Neural cell (in vitro differentiated cells): ENCODE measurements around the gene ACVR1C. TPM values are rescaled to one million over a fixed set of nuclear protein-coding genes. Genes with fewer than 3 reads are reported as not detected.

Experiments used
- H2AFZ ChIP-seq: fragments of 200-600, 300-800 bp; sonication (generic), shearing (Covaris generic); 2 replicates; pipeline ENCODE4 v1.6.0; 2014; ENCODE audit warnings: low read depth, mild to moderate bottlenecking, antibody characterized with exemption, low read length, moderate library complexity
- H3F3A ChIP-seq: fragments of 200-600 bp; shearing (Covaris generic); 2 replicates; pipeline ENCODE4 v1.6.1; 2016; ENCODE audit warnings: mild to moderate bottlenecking, moderate library complexity, mixed read lengths, antibody characterized with exemption, low read length; ENCODE audit not compliant: insufficient read depth, poor library complexity, severe bottlenecking
- H3K27ac ChIP-seq: fragments of 200-600, 300-800 bp; sonication (generic), shearing (Covaris generic); 2 replicates; pipeline ENCODE4 v1.5.1; 2014; ENCODE audit warnings: mild to moderate bottlenecking, low read length, moderate library complexity
- H3K27me3 ChIP-seq: fragments of 300-800, 200-600 bp; sonication (generic), shearing (Covaris generic); 2 replicates; pipeline ENCODE4 v1.6.0; 2014; ENCODE audit warnings: mild to moderate bottlenecking, low read depth, low read length, moderate library complexity; ENCODE audit not compliant: insufficient read depth
- H3K36me3 ChIP-seq: fragments of 300-800, 200-600 bp; sonication (generic), shearing (Covaris generic); 2 replicates; pipeline ENCODE4 v1.5.1; 2014; ENCODE audit warnings: mild to moderate bottlenecking, antibody characterized with exemption, low read length, moderate library complexity; ENCODE audit not compliant: insufficient read depth
- H3K4me2 ChIP-seq: fragments of 300-800, 200-600 bp; sonication (generic), shearing (Covaris generic); 2 replicates; pipeline ENCODE4 v1.6.0; 2014; ENCODE audit warnings: mild to moderate bottlenecking, low read length
- H3K4me3 ChIP-seq: fragments of 300-800, 200-600 bp; sonication (generic), shearing (Covaris generic); 2 replicates; pipeline ENCODE4 v1.5.1; 2014; ENCODE audit warnings: mild to moderate bottlenecking, low read length, moderate library complexity
- H3K79me2 ChIP-seq: fragments of 200-600 bp; shearing (Covaris generic); replicated peaks from 2 replicates; pipeline ENCODE4 v1.6.0; 2014; ENCODE audit warnings: mild to moderate bottlenecking, low read length, moderate library complexity; ENCODE audit not compliant: insufficient read depth
- H3K9ac ChIP-seq: fragments of 300-800, 200-600 bp; sonication (generic), shearing (Covaris generic); 2 replicates; pipeline ENCODE4 v1.6.1; 2016; ENCODE audit warnings: mild to moderate bottlenecking, low read length, mixed read lengths
- H3K9me2 ChIP-seq: fragments of 200-600 bp; shearing (Covaris generic); 2 replicates; pipeline ENCODE4 v1.6.1; 2016; ENCODE audit warnings: mild to moderate bottlenecking, low read length, mixed read lengths; ENCODE audit not compliant: insufficient read depth
- H3K9me3 ChIP-seq: fragments of 200-600, 300-800 bp; sonication (generic), shearing (Covaris generic); 2 replicates; pipeline ENCODE4 v1.6.1; 2016; ENCODE audit warnings: mild to moderate bottlenecking, mixed run types, low read length, moderate library complexity, mixed read lengths
- H4K20me1 ChIP-seq: fragments of 200-600 bp; shearing (Covaris generic); 2 replicates; pipeline ENCODE4 v1.6.1; 2016; ENCODE audit warnings: mild to moderate bottlenecking, mixed run types; ENCODE audit not compliant: insufficient read depth
- EP300 ChIP-seq: fragments of 450-650 bp; conservative IDR thresholded peaks from 2 replicates; pipeline ENCODE4 v1.6.1; 2014; ENCODE audit warnings: antibody characterized with exemption, mild to moderate bottlenecking, moderate library complexity; ENCODE audit not compliant: poor library complexity, severe bottlenecking
- EZH2 ChIP-seq: fragments of 200-600, 300-800 bp; shearing (Covaris generic), sonication (generic); IDR thresholded peaks from 2 replicates; pipeline ENCODE4 v1.6.1; 2014; ENCODE audit warnings: antibody characterized with exemption, low read length, borderline replicate concordance, mild to moderate bottlenecking; ENCODE audit not compliant: insufficient read depth, poor library complexity, severe bottlenecking
- MXI1 ChIP-seq: fragments of 450-650 bp; conservative IDR thresholded peaks from 2 replicates; pipeline ENCODE4 v1.6.1; 2014; ENCODE audit warnings: antibody characterized with exemption, mild to moderate bottlenecking; ENCODE audit not compliant: poor library complexity, severe bottlenecking
- POLR2AphosphoS5 ChIP-seq: IDR thresholded peaks from 2 replicates; pipeline ENCODE4 v1.6.1; 2012
- RAD21 ChIP-seq: fragments of 450-650 bp; conservative IDR thresholded peaks from 2 replicates; pipeline ENCODE4 v1.6.1; 2014; ENCODE audit warnings: antibody characterized with exemption, mild to moderate bottlenecking, moderate library complexity
- SMC3 ChIP-seq: fragments of 450-650 bp; conservative IDR thresholded peaks from 2 replicates; pipeline ENCODE4 v1.6.1; 2014; ENCODE audit warnings: antibody characterized with exemption, mild to moderate bottlenecking, moderate library complexity; ENCODE audit not compliant: poor library complexity
- TAF1 ChIP-seq: IDR thresholded peaks from 2 replicates; pipeline ENCODE4 v1.6.1; 2012; ENCODE audit warnings: low read depth
- polyA plus RNA-seq: library from polyadenylated mRNA; depleted of rRNA; stranded (reverse); fragments of >200 nt; gene quantifications from 2 replicates; pipeline ENCODE4 v1.2.3, GENCODE V29; 2014
- TF ChIP-seq, protein P1 (sequence below): fragments of 450-650 bp; IDR thresholded peaks from 2 replicates; pipeline ENCODE4 v1.5.1; 2014; ENCODE audit warnings: antibody characterized with exemption, mild to moderate bottlenecking, moderate library complexity; ENCODE audit not compliant: poor library complexity, severe bottlenecking
- TF ChIP-seq, protein P2 (sequence below): IDR thresholded peaks from 2 replicates; pipeline ENCODE4 v1.6.1; 2012; ENCODE audit warnings: borderline replicate concordance

Gene ACVR1C
- polyA plus RNA-seq, 1 donor from 2014 or later, result 0.26 TPM

DNA sequence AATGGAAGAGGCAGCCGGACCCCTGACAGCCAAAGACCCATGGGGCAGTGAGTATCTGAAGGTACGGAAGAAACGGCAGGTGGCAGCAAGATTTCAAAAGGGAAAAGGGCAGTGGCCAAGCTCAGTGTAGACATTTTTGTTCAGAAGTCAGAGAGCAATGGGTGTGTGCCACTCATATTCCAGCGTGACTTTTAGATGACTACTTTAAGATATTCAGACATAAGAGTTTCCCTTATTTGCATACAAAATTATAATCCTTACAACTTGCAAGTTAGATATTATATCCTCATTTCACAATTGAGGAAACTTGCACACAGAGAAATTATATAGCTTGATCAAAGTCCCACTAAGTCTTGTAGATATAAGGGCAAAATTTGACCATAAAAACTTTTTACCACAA is 124.0 kb downstream of the ACVR1C start:
- Histone ChIP-seq H3K27ac (no peak overlapping the region), H3K9ac (no peak overlapping the region), H3K4me3 (no peak overlapping the region), H3F3A (no peaks in the 10 kb centered on the region), H4K20me1 (no peaks in the 10 kb centered on the region), H3K36me3 (no peaks in the 10 kb centered on the region), H3K27me3 (no peaks in the 10 kb centered on the region), H2AFZ (no peak overlapping the region), H3K9me2 (no peaks in the 10 kb centered on the region), H3K4me2 (no peak overlapping the region), H3K79me2 (no peaks in the 10 kb centered on the region), H3K9me3 (no peaks in the 10 kb centered on the region)
- TF ChIP-seq, protein P1, sequence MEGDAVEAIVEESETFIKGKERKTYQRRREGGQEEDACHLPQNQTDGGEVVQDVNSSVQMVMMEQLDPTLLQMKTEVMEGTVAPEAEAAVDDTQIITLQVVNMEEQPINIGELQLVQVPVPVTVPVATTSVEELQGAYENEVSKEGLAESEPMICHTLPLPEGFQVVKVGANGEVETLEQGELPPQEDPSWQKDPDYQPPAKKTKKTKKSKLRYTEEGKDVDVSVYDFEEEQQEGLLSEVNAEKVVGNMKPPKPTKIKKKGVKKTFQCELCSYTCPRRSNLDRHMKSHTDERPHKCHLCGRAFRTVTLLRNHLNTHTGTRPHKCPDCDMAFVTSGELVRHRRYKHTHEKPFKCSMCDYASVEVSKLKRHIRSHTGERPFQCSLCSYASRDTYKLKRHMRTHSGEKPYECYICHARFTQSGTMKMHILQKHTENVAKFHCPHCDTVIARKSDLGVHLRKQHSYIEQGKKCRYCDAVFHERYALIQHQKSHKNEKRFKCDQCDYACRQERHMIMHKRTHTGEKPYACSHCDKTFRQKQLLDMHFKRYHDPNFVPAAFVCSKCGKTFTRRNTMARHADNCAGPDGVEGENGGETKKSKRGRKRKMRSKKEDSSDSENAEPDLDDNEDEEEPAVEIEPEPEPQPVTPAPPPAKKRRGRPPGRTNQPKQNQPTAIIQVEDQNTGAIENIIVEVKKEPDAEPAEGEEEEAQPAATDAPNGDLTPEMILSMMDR, result no peak
- TF ChIP-seq MXI1 (no peak), POLR2AphosphoS5 (no peak), SMC3 (no peak), EZH2 (no peak), TAF1 (no peak), RAD21 (no peak), EP300 (no peak)
- TF ChIP-seq, protein P2, sequence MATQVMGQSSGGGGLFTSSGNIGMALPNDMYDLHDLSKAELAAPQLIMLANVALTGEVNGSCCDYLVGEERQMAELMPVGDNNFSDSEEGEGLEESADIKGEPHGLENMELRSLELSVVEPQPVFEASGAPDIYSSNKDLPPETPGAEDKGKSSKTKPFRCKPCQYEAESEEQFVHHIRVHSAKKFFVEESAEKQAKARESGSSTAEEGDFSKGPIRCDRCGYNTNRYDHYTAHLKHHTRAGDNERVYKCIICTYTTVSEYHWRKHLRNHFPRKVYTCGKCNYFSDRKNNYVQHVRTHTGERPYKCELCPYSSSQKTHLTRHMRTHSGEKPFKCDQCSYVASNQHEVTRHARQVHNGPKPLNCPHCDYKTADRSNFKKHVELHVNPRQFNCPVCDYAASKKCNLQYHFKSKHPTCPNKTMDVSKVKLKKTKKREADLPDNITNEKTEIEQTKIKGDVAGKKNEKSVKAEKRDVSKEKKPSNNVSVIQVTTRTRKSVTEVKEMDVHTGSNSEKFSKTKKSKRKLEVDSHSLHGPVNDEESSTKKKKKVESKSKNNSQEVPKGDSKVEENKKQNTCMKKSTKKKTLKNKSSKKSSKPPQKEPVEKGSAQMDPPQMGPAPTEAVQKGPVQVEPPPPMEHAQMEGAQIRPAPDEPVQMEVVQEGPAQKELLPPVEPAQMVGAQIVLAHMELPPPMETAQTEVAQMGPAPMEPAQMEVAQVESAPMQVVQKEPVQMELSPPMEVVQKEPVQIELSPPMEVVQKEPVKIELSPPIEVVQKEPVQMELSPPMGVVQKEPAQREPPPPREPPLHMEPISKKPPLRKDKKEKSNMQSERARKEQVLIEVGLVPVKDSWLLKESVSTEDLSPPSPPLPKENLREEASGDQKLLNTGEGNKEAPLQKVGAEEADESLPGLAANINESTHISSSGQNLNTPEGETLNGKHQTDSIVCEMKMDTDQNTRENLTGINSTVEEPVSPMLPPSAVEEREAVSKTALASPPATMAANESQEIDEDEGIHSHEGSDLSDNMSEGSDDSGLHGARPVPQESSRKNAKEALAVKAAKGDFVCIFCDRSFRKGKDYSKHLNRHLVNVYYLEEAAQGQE, result no peak

DNA sequence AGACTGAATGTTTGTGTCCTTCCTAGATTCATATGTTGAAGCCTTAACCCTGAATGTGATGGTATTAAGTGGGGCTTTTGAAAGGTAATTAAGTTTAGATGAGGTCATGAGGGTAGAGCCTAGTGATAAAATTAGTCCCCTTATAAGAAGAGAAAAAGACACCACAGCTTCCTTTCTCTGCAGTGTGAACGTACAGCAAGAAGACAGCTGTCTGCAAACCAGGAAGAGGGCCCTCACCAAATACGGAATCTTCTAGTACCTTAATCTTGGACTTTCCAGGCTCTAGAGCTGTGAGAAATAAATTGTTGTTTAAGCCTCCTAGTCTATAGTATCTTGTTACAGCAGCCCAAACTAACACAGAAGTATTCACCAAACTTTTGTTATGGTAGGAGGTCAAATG is 127.6 kb downstream of the ACVR1C start:
- Histone ChIP-seq H4K20me1 (no peaks in the 10 kb centered on the region), H3K9me2 (no peaks in the 10 kb centered on the region), H3K4me2 (no peak overlapping the region), H3K27ac (no peak overlapping the region), H3K4me3 (no peak overlapping the region), H3K9ac (no peak overlapping the region), H3K79me2 (no peaks in the 10 kb centered on the region), H2AFZ (no peak overlapping the region), H3K9me3 (no peaks in the 10 kb centered on the region), H3K36me3 (no peaks in the 10 kb centered on the region), H3K27me3 (no peaks in the 10 kb centered on the region), H3F3A (no peaks in the 10 kb centered on the region)
- TF ChIP-seq EZH2 (no peak), MXI1 (no peak), RAD21 (no peak), TAF1 (no peak), POLR2AphosphoS5 (no peak), EP300 (no peak), SMC3 (no peak)
- TF ChIP-seq, protein P2, result no peak
- TF ChIP-seq, protein P1, result no peak
